NOMO-1 treated with dmso at 0.1 percent for 144 hours (cell line): ENCODE measurements around the gene CRACR2A.
A peak's percentile ranks its signal among the peaks of the same experiment; 100 is the strongest.

Source experiments
- DNase-seq: peaks from one replicate; lab custom pipeline; 2025; ENCODE audit not compliant: unreplicated experiment; lab: John Stamatoyannopoulos, UW

Gene CRACR2A

DNA sequence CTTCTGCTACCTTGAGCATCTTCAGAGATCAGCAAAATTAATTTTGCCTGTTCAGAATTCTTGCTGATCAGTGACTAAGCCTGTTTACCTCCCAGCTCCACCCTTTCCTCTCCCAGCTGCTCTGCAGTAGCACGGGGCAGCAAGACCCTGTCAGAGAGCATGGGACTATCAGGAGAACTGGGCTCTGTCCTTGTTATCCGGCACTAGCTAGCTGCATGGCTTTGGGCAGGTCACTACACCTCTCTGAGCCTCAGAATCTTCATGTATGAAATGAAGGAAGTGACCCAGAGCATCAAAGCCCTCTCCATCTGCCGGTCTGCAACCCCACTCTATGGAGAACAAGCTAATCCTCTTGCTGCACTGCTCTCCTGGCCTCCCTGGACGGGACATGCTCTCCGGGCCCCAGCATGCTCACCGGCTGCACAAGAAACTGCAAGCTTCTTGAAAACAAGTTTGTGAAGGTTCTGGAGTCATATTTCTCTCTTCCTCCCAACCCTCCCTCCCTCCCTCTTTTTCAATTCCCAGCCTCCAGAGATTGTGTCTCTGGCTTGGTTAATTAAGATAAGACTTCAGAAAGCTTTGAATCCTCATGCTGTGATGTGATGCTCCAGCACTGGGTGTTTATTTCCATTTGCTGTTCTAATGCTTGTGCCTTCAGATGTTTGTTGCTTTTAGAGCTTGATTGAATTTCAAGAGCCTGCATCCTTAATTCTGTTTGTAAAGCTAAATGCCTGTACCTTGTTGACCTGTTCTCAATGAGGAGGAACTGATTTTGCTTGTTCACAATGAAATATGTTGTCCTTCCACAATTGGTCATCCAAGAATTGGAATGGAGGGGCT is 101.1 kb downstream of the CRACR2A start:
- no peak for DNase-seq

- no peak for DNase-seq
Observed at GRCh38 chr12:3647504-3647903, 105.4 kb downstream of the CRACR2A start.

DNA sequence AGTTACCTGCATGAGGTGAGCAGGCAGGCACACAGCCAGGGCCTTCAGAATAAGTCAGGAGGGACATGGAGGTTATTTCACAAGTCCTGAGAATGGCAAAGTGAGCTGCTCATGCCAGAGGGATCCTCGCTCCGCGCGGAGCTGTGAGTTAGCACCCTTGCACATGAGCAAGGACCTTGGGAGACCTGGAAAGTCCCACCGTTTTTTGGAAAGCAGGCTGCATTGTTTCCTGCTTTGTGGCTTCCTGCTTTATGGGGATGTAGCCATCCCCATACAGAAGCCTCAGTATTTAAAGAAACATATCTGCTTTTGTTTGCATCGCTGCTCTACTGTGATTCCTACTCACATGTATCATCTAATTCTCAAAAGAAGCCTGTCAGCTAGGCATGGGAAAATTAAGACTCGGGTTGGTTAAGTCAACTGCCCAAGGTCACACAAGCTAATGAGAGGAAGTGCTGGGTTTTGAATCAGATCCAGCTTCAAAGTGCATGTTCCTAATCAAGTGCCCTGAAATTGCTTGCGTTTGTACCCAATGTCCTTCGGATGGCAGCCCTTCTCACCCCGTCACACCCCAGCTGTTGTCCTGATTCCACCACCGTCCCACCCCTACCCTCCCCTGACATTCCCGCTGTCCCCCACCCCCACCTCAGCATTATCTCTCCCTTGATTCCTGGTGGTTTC is 106.2 kb downstream of the CRACR2A start:
- DNase-seq = no peak

DNA sequence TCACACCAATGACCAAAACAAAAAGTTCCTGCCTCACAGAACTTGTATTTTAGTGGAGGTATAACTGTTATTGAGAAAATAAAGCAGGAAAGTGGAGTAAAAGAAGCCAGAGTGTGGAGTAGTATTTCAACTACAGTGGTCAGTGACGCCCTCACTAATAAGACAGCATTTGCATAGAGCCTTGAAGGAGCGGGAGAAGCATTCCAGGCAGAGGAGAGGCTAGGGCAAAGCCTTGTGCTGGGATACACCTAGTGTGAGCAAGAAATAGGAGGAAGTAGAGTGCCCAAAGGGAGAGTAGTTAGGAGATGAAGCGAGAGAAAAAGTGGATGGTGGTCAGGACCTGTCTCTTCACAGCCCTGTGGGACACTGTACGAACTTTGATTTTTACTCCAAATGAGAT is 107.8 kb downstream of the CRACR2A start:
- no peak for DNase-seq

DNA sequence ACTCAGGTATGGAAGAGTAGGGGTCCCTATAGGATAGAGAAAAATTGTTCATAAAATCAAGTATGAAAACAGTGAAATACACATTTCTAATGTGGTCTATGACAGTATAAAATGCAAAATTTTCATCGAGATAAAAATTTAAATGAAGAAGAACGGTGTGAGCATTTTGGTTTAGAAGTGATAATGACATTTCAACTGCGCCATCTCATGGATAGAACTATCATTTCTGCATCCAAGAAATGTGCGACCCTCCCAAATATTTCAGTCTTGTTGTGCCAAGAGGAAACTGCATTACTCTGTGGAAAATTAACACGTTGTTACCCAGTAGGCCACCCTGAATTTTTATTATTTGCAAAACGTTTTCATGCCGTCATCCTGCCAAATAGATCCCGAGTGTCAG is 108.8 kb downstream of the CRACR2A start:
- DNase-seq = no peak

- no peak for DNase-seq
Observed at GRCh38 chr12:3641428-3642018, 111.4 kb downstream of the CRACR2A start.

DNA sequence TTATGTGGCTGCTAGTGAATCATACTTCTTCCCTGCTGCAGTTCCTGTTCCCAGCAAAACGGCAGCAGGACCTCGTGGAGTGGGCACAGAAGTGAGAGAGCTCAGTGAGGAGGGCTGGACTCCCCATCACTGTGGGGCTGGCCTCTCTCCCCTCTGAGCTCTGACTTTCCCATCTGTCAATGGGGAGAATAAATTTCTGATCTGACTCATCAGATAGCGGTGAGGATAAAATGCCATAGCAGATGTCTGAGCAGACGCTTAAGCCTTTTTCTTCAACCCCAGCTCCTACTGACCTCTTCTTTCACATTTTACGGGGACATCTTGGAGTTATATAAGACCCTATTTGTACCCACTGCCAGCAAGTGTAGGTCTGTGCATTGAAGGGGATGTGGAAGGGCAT is 116.6 kb downstream of the CRACR2A start:
- DNase-seq = no peak

DNA sequence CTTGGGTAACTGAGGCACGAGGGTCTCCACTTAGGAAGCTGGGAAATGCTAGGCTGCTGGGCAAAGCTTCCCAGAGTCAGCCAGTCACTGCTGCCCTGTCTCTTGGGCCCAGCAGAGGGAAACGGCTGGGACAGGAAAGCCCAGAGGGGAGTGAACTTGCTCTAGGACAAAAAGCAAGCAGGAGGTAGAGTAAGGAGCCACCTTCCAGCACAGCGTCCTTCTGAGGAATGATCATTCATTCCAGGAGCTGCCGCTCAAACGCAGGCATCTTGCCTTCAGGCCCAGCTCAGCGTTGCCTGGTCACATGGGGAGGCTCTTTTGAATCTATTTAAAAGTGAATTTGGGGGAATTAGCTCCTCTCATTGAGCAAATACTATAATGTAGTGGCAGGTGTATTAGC is 118.6 kb downstream of the CRACR2A start:
- no peak for DNase-seq

DNA sequence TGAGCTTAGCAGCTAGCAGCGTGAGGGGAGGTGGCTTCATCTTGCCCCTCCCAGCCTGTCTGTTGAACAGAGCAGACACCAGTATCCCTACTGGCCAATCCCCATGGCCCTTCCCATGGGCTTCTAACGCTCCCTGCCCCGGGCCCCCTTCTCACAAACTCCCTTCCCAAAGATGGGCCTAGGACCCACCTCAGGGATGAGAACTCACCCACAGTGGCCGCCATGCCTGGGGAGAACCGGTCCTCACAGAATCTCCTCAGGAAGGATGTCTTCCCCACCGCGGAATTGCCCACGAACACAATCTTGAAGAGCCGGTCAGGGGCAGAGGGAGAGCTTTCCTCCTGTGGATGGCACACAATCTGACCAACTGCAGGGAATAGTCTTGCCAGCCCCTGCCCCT is 119.5 kb downstream of the CRACR2A start:
- no peak for DNase-seq

DNA sequence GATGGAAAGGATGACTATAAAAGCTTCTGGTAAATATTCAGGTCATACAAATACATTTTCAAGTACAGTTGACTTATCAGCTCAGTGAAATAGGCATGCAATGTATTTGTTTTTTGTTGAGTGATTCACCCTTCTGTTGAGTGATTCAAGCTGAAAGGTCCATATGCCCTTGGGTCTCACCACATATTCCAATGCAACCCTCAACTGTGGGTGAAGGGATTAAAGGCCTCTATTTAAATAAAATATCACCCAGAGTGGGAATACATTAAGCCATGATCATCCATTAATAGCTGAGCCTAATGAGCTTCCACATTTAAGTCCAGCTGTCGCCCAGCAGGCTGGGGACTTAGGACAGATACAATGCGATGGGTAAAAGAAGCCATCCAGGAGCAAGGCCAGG is 120.2 kb downstream of the CRACR2A start:
- no peak for DNase-seq

GRCh38 chr12:3632256-3632655 is 120.7 kb downstream of the CRACR2A start:
- DNase-seq = no peak

GRCh38 chr12:3631759-3632158 is 121.2 kb downstream of the CRACR2A start:
- no peak for DNase-seq

DNA sequence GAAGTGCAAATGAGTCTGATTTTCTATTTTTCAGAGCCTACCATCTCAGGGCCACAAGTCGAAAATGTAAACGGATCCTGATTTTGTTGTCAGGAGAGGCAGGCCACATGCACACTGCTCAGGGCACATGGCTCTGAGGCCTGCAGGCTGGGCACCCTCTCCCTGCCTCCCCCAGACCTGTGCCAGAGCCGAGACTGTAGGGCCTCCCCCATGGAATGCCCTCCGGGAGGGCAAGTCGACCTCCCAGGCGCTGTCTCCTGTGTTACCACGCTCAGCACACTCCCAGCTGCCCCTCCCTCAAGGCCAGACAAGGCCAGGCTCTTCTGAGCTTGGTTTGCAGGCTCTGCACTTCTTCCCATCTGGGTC is 121.7 kb downstream of the CRACR2A start:
- no peak for DNase-seq

GRCh38 chr12:3630621-3631271 is 122.2 kb downstream of the CRACR2A start:
- no peak for DNase-seq

DNA sequence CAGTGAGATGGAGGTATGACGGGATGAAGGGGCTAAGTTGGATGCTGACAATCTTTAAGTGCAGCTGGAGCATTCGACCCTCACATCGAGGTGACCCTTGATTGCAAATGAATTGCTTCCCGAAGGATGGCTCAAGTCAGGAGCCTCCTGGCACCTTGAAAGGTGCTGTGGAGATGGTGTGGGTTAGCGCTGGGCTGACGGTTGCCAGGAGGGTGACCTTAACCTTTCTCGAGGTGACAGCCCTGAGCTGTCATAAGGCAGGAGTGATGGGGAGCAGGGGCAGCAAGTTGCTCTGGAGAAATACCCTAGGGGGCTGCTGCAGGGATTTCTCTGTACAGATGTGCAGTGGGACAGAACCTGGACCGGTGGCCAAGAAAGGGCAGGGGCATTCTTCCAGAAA is 122.8 kb downstream of the CRACR2A start:
- no peak for DNase-seq

- DNase-seq = no peak
Observed at GRCh38 chr12:3629057-3629830, 123.7 kb downstream of the CRACR2A start.

GRCh38 chr12:3628629-3629028 is 124.3 kb downstream of the CRACR2A start:
- DNase-seq = no peak

GRCh38 chr12:3627336-3627735 is 125.6 kb downstream of the CRACR2A start:
- DNase-seq = no peak

GRCh38 chr12:3624273-3624672 is 128.6 kb downstream of the CRACR2A start:
- DNase-seq = no peak

DNA sequence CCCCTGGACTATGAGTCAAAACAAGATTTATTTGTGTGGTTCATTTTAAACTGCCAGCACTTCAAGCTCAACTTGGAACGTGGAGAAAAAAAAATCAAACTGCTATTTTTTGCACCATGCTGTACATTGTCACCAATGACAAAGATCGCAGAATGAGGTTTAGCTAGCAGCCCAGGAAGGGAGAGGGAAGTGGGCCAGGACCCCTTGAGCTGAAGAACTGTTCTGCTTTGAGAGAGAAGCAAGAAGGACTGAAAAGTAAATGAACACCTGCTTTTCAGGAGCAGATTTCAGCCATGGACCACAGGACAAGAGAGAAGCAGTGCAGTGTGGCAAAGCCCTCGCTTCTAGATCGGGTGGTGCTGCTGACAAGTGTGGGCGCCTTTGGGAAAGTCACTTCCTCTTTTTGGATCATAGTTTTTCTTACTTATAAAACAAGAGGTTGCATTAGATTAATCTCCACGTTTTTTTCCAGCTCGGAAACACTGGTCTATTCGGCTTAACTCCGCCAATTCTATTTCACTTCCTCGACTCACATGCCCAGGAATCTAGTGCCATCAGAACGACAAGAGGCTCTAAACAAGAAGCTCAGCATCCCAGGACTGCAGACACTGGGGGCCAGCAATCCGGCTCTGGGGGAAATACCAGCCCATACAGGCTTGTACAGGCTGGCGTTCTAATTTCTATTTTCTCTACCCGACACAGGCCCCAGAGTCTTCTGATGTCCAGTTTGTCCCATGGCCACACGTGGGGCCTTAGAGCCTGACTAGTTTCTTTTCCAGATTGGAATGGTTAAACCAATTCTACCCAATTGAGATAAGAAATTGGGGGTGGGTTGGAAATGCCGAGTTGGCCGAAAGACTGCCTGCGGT is 129.9 kb downstream of the CRACR2A start:
- peak; percentile 25 for DNase-seq
